ENCODE results near the gene ATM. TPM values are rescaled to one million over a fixed set of nuclear protein-coding genes. Genes with fewer than 3 reads are reported as not detected.

Gene ATM
- total RNA-seq, 4 donors from 2014 or later, result 18.4 to 44.9 (median 33.3) TPM

- TF ChIP-seq POLR2A (IDR thresholded peaks at IDR 0.05) (no peak), CTCF (IDR thresholded peaks at IDR 0.05) (no peak)
- intact Hi-C loops (cut with DNase I; ENCODE audit: low total_unique reads), result no loop called here
- WGBS, 2 donors, result 94% methylated on average over 2 of the region's 2 CpGs
- H3K4me3 ChIP-seq (ENCODE audit: low read depth, poor library complexity, severe bottlenecking), result no peak overlapping the region
- no peak for DNase-seq (ENCODE audit: low spot score in 2 of 2)
These were observed 10.5 kb downstream of the ATM start for GRCh38 chr11:108233277-108233945.

GRCh38 chr11:108235192-108235591 lies 12.3 kb downstream of the ATM start:
- intact Hi-C loops (cut with DNase I; ENCODE audit: low total_unique reads), result no loop called here
- TF ChIP-seq CTCF (IDR thresholded peaks at IDR 0.05) (no peak), POLR2A (IDR thresholded peaks at IDR 0.05) (no peak)
- WGBS, 2 donors, result 91 to 94% methylated on average over 1 of the region's 1 CpG
- DNase-seq (ENCODE audit: low spot score in 2 of 2), result no peak
- no peak overlapping the region for H3K4me3 ChIP-seq (ENCODE audit: low read depth, poor library complexity, severe bottlenecking)

GRCh38 chr11:108235633-108236032 lies 12.8 kb downstream of the ATM start:
- 95 to 96% methylated on average over 2 of the region's 2 CpGs for WGBS, 2 donors
- intact Hi-C loops (cut with DNase I; ENCODE audit: low total_unique reads), result no loop called here
- no peak overlapping the region for H3K4me3 ChIP-seq (ENCODE audit: low read depth, poor library complexity, severe bottlenecking)
- DNase-seq (ENCODE audit: low spot score in 2 of 2), result no peak
- no peak for TF ChIP-seq POLR2A (IDR thresholded peaks at IDR 0.05)
- no peak for TF ChIP-seq CTCF (IDR thresholded peaks at IDR 0.05)

GRCh38 chr11:108237058-108237481 lies 14.2 kb downstream of the ATM start:
- 79 to 90% methylated on average over 1 of the region's 1 CpG for WGBS, 2 donors
- DNase-seq (ENCODE audit: low spot score in 2 of 2), result no peak
- intact Hi-C loops (cut with DNase I; ENCODE audit: low total_unique reads), result no loop called here
- H3K4me3 ChIP-seq (ENCODE audit: low read depth, poor library complexity, severe bottlenecking), result no peak overlapping the region
- TF ChIP-seq CTCF (IDR thresholded peaks at IDR 0.05) (no peak), POLR2A (IDR thresholded peaks at IDR 0.05) (no peak)

GRCh38 chr11:108239076-108239475 lies 16.2 kb downstream of the ATM start:
- no peak for DNase-seq (ENCODE audit: low spot score in 2 of 2)
- TF ChIP-seq POLR2A (IDR thresholded peaks at IDR 0.05), result no peak
- no peak for TF ChIP-seq CTCF (IDR thresholded peaks at IDR 0.05)
- no peak overlapping the region for H3K4me3 ChIP-seq (ENCODE audit: low read depth, poor library complexity, severe bottlenecking)
- intact Hi-C loops (cut with DNase I; ENCODE audit: low total_unique reads), result no loop called here
